Neural cell (in vitro differentiated cells): ENCODE measurements around the gene TSPAN31. TPM values are rescaled to one million over a fixed set of nuclear protein-coding genes. Genes with fewer than 3 reads are reported as not detected.

Experiments
- H2AFZ ChIP-seq: fragments of 200-600, 300-800 bp; sonication (generic), shearing (Covaris generic); 2 replicates; pipeline ENCODE4 v1.6.0; 2014; ENCODE audit warnings: low read depth, mild to moderate bottlenecking, antibody characterized with exemption, low read length, moderate library complexity
- H3F3A ChIP-seq: fragments of 200-600 bp; shearing (Covaris generic); 2 replicates; pipeline ENCODE4 v1.6.1; 2016; ENCODE audit warnings: mild to moderate bottlenecking, moderate library complexity, mixed read lengths, antibody characterized with exemption, low read length; ENCODE audit not compliant: insufficient read depth, poor library complexity, severe bottlenecking
- H3K27ac ChIP-seq: fragments of 200-600, 300-800 bp; sonication (generic), shearing (Covaris generic); 2 replicates; pipeline ENCODE4 v1.5.1; 2014; ENCODE audit warnings: mild to moderate bottlenecking, low read length, moderate library complexity
- H3K27me3 ChIP-seq: fragments of 300-800, 200-600 bp; sonication (generic), shearing (Covaris generic); 2 replicates; pipeline ENCODE4 v1.6.0; 2014; ENCODE audit warnings: mild to moderate bottlenecking, low read depth, low read length, moderate library complexity; ENCODE audit not compliant: insufficient read depth
- H3K36me3 ChIP-seq: fragments of 300-800, 200-600 bp; sonication (generic), shearing (Covaris generic); 2 replicates; pipeline ENCODE4 v1.5.1; 2014; ENCODE audit warnings: mild to moderate bottlenecking, antibody characterized with exemption, low read length, moderate library complexity; ENCODE audit not compliant: insufficient read depth
- H3K4me2 ChIP-seq: fragments of 300-800, 200-600 bp; sonication (generic), shearing (Covaris generic); 2 replicates; pipeline ENCODE4 v1.6.0; 2014; ENCODE audit warnings: mild to moderate bottlenecking, low read length
- H3K4me3 ChIP-seq: fragments of 300-800, 200-600 bp; sonication (generic), shearing (Covaris generic); 2 replicates; pipeline ENCODE4 v1.5.1; 2014; ENCODE audit warnings: mild to moderate bottlenecking, low read length, moderate library complexity
- H3K79me2 ChIP-seq: fragments of 200-600 bp; shearing (Covaris generic); replicated peaks from 2 replicates; pipeline ENCODE4 v1.6.0; 2014; ENCODE audit warnings: mild to moderate bottlenecking, low read length, moderate library complexity; ENCODE audit not compliant: insufficient read depth
- H3K9ac ChIP-seq: fragments of 300-800, 200-600 bp; sonication (generic), shearing (Covaris generic); 2 replicates; pipeline ENCODE4 v1.6.1; 2016; ENCODE audit warnings: mild to moderate bottlenecking, low read length, mixed read lengths
- H3K9me2 ChIP-seq: fragments of 200-600 bp; shearing (Covaris generic); 2 replicates; pipeline ENCODE4 v1.6.1; 2016; ENCODE audit warnings: mild to moderate bottlenecking, low read length, mixed read lengths; ENCODE audit not compliant: insufficient read depth
- H3K9me3 ChIP-seq: fragments of 200-600, 300-800 bp; sonication (generic), shearing (Covaris generic); 2 replicates; pipeline ENCODE4 v1.6.1; 2016; ENCODE audit warnings: mild to moderate bottlenecking, mixed run types, low read length, moderate library complexity, mixed read lengths
- H4K20me1 ChIP-seq: fragments of 200-600 bp; shearing (Covaris generic); 2 replicates; pipeline ENCODE4 v1.6.1; 2016; ENCODE audit warnings: mild to moderate bottlenecking, mixed run types; ENCODE audit not compliant: insufficient read depth
- CTCF ChIP-seq: fragments of 450-650 bp; IDR thresholded peaks from 2 replicates; pipeline ENCODE4 v1.5.1; 2014; ENCODE audit warnings: antibody characterized with exemption, mild to moderate bottlenecking, moderate library complexity; ENCODE audit not compliant: poor library complexity, severe bottlenecking
- EP300 ChIP-seq: fragments of 450-650 bp; conservative IDR thresholded peaks from 2 replicates; pipeline ENCODE4 v1.6.1; 2014; ENCODE audit warnings: antibody characterized with exemption, mild to moderate bottlenecking, moderate library complexity; ENCODE audit not compliant: poor library complexity, severe bottlenecking
- EZH2 ChIP-seq: fragments of 200-600, 300-800 bp; shearing (Covaris generic), sonication (generic); IDR thresholded peaks from 2 replicates; pipeline ENCODE4 v1.6.1; 2014; ENCODE audit warnings: antibody characterized with exemption, low read length, borderline replicate concordance, mild to moderate bottlenecking; ENCODE audit not compliant: insufficient read depth, poor library complexity, severe bottlenecking
- MXI1 ChIP-seq: fragments of 450-650 bp; conservative IDR thresholded peaks from 2 replicates; pipeline ENCODE4 v1.6.1; 2014; ENCODE audit warnings: antibody characterized with exemption, mild to moderate bottlenecking; ENCODE audit not compliant: poor library complexity, severe bottlenecking
- POLR2AphosphoS5 ChIP-seq: IDR thresholded peaks from 2 replicates; pipeline ENCODE4 v1.6.1; 2012
- RAD21 ChIP-seq: fragments of 450-650 bp; conservative IDR thresholded peaks from 2 replicates; pipeline ENCODE4 v1.6.1; 2014; ENCODE audit warnings: antibody characterized with exemption, mild to moderate bottlenecking, moderate library complexity
- REST ChIP-seq: IDR thresholded peaks from 2 replicates; pipeline ENCODE4 v1.6.1; 2012; ENCODE audit warnings: borderline replicate concordance
- SMC3 ChIP-seq: fragments of 450-650 bp; conservative IDR thresholded peaks from 2 replicates; pipeline ENCODE4 v1.6.1; 2014; ENCODE audit warnings: antibody characterized with exemption, mild to moderate bottlenecking, moderate library complexity; ENCODE audit not compliant: poor library complexity
- TAF1 ChIP-seq: IDR thresholded peaks from 2 replicates; pipeline ENCODE4 v1.6.1; 2012; ENCODE audit warnings: low read depth
- polyA plus RNA-seq: library from polyadenylated mRNA; depleted of rRNA; stranded (reverse); fragments of >200 nt; gene quantifications from 2 replicates; pipeline ENCODE4 v1.2.3, GENCODE V29; 2014

Gene TSPAN31
- polyA plus RNA-seq, 1 donor from 2014 or later: 85.3 TPM

GRCh38 chr12:57717846-57718640 is 26.8 kb upstream of the TSPAN31 start:
- H3K9me2 ChIP-seq: no peaks in the 10 kb centered on the region
- no peak for TF ChIP-seq SMC3
- TF ChIP-seq TAF1: no peak
- TF ChIP-seq EP300: no peak
- TF ChIP-seq REST: no peak
- no peak for TF ChIP-seq RAD21
- TF ChIP-seq EZH2: no peak
- TF ChIP-seq CTCF: no peak
- TF ChIP-seq POLR2AphosphoS5: no peak
- TF ChIP-seq MXI1: no peak
- no peaks in the 10 kb centered on the region for H3K36me3 ChIP-seq
- no peak overlapping the region for H3K9ac ChIP-seq
- no peak overlapping the region for H3K4me3 ChIP-seq
- no peaks in the 10 kb centered on the region for H3F3A ChIP-seq
- H3K79me2 ChIP-seq: no peaks in the 10 kb centered on the region
- no peaks in the 10 kb centered on the region for H3K9me3 ChIP-seq
- no peaks in the 10 kb centered on the region for H4K20me1 ChIP-seq
- no peak overlapping the region for H2AFZ ChIP-seq
- no peak overlapping the region for H3K27ac ChIP-seq
- H3K4me2 ChIP-seq: no peak overlapping the region
- no peaks in the 10 kb centered on the region for H3K27me3 ChIP-seq

DNA sequence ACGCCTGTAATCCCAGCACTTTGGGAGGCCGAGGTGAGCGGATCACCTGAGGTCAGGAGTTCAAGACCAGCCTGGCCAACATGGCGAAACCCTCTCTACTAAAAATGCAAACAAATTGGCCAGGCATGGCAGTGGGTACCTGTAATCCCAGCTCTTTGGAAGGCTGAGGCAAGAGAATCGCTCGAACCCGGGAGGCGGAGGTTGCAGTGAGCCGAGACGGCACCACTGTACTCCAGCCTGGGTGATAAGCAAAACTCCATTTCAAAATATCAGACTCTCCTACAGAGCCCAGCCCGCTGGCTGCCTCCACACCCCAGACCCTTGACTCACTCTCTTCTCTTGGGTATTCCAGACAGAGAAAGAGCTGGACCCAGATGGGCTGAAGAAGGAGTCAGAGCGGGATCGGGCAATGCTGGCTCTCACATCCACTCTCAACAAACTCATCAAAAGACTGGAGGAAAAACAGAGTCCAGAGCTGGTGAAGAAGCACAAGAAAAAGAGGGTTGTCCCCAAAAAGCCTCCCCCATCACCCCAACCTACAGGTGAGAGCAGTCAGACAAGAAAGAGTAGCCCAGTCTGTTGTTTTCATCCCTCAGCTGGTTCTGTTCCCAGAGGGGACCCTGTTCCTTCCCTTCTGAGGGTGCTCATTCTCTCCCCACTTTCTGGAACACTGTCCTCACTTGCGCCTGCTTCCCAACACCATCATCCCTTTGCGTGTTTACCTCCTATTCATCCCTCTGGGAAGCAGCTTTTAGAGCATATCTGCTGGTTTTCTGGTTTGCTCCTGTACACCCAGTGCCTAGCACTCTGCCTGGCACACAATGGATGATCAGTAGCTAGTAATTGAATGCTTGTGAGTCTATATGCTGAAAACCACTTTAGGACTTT is 26.0 kb upstream of the TSPAN31 start:
- no peak overlapping the region for H3K27ac ChIP-seq
- H3K36me3 ChIP-seq: no peaks in the 10 kb centered on the region
- H3F3A ChIP-seq: no peaks in the 10 kb centered on the region
- no peak overlapping the region for H3K4me2 ChIP-seq
- no peaks in the 10 kb centered on the region for H3K9me3 ChIP-seq
- no peak overlapping the region for H2AFZ ChIP-seq
- H3K4me3 ChIP-seq: no peak overlapping the region
- no peak overlapping the region for H3K9ac ChIP-seq
- no peaks in the 10 kb centered on the region for H4K20me1 ChIP-seq
- no peaks in the 10 kb centered on the region for H3K79me2 ChIP-seq
- TF ChIP-seq TAF1 (no peak), POLR2AphosphoS5 (no peak), EZH2 (no peak), RAD21 (no peak), MXI1 (no peak), SMC3 (no peak), EP300 (no peak)
- no peaks in the 10 kb centered on the region for H3K9me2 ChIP-seq
- no peaks in the 10 kb centered on the region for H3K27me3 ChIP-seq
